GM12892 (cell line): ENCODE measurements around the gene TNFAIP3.

Source experiments
- DNase-seq: peaks from one replicate; pipeline ENCODE4 v3.0.0; 2011; ENCODE audit not compliant: insufficient read length
- FAIRE-seq: peaks from 2 replicates; lab custom pipeline; 2011; peaks lifted over from hg19 to GRCh38; lab: Jason Lieb, UNC
- POLR2A ChIP-seq: IDR thresholded peaks from 2 replicates; pipeline ENCODE4 v1.6.1; 2011; ENCODE audit warnings: low read depth, low read length, control low read depth
- POLR2AphosphoS5 ChIP-seq: IDR thresholded peaks from 2 replicates; pipeline ENCODE4 v1.6.1; 2011; ENCODE audit warnings: low read depth, low read length, control low read depth
- TAF1 ChIP-seq: IDR thresholded peaks from 2 replicates; pipeline ENCODE4 v1.6.1; 2011; ENCODE audit warnings: low read depth, mild to moderate bottlenecking, control low read depth, low read length, borderline replicate concordance

Gene TNFAIP3

GRCh38 chr6:137875606-137876005 lies 8.5 kb downstream of the TNFAIP3 start:
- no peak for FAIRE-seq
- no peak for DNase-seq
- no peak; the same call in 1 of the 2 replicates for TF ChIP-seq POLR2AphosphoS5

- TF ChIP-seq TAF1 (no peak), POLR2AphosphoS5 (peak; percentile 12; the same call in 1 of the 2 replicates), POLR2A (0 out of 2 replicates have a peak, but pooled peaks have one; percentile 0)
- FAIRE-seq (peak; percentile 57), DNase-seq (no peak)
Measured at GRCh38 chr6:137876547-137876946, 9.5 kb downstream of the TNFAIP3 start.

GRCh38 chr6:137877113-137877512 lies 10.1 kb downstream of the TNFAIP3 start:
- DNase-seq (no peak), FAIRE-seq (no peak)
- TF ChIP-seq POLR2AphosphoS5 (peak; percentile 52; the same call in 1 of the 2 replicates), TAF1 (no peak), POLR2A (no peak)

GRCh38 chr6:137877606-137878005 lies 10.5 kb downstream of the TNFAIP3 start:
- FAIRE-seq (no peak), DNase-seq (no peak)
- TF ChIP-seq POLR2A (no peak), POLR2AphosphoS5 (no peak), TAF1 (no peak)

- no peak for DNase-seq
Measured at GRCh38 chr6:137878029-137878428, 11.0 kb downstream of the TNFAIP3 start.

GRCh38 chr6:137878486-137879285 lies 11.6 kb downstream of the TNFAIP3 start:
- FAIRE-seq (no peak), DNase-seq (no peak)
- TF ChIP-seq POLR2A (peak; percentile 37; the same call in 1 of the 2 replicates), TAF1 (no peak), POLR2AphosphoS5 (peak; percentile 65)

More at GRCh38 chr6:137878029-137878428, 11.0 kb downstream of the TNFAIP3 start:
- FAIRE-seq = peak; percentile 56
- TF ChIP-seq TAF1 (no peak), POLR2AphosphoS5 (no peak), POLR2A (no peak)

GRCh38 chr6:137879299-137879698 lies 12.2 kb downstream of the TNFAIP3 start:
- FAIRE-seq (no peak), DNase-seq (no peak)
- TF ChIP-seq POLR2A (no peak; the same call in 1 of the 2 replicates), POLR2AphosphoS5 (no peak), TAF1 (no peak)

- FAIRE-seq (no peak), DNase-seq (no peak)
- TF ChIP-seq POLR2A (no peak; the same call in 1 of the 2 replicates), POLR2AphosphoS5 (no peak), TAF1 (no peak)
Measured at GRCh38 chr6:137879885-137880745, 13.1 kb downstream of the TNFAIP3 start.

GRCh38 chr6:137880746-137881521 lies 13.9 kb downstream of the TNFAIP3 start:
- DNase-seq (no peak), FAIRE-seq (no peak)
- TF ChIP-seq POLR2A (no peak), TAF1 (no peak), POLR2AphosphoS5 (no peak; the same call in 1 of the 2 replicates)

GRCh38 chr6:137881522-137881886 lies 14.4 kb downstream of the TNFAIP3 start:
- FAIRE-seq (no peak), DNase-seq (no peak)
- TF ChIP-seq POLR2AphosphoS5 (no peak; the same call in 1 of the 2 replicates), TAF1 (no peak), POLR2A (no peak)
